ENCODE data around the gene PKIB.

DNA sequence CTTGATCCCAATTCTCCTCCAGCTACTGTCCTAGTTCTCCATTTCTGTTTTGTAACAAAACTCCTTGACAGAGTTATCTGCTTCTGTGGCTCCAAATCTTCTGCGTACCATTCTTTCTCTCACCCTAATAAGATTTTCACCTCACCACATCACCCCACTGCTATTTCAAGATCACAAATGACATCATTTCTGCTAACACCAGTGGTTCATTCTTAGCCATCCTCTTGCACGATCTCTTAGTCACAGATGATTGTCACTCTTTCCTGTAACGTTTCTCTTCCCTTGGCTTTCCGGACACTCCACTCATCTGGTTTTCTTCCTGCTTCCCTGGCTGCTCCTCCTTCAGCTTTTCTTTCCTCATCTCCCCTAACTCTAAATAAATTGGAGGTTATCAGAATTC lies 112.5 kb downstream of the PKIB start:
- TF ChIP-seq ZNF274 (IDR thresholded peaks at IDR 0.05; ENCODE audit: low read depth, low read length) (no peak), YY1 (IDR thresholded peaks at IDR 0.05; ENCODE audit: insufficient read depth, insufficient read length) (no peak), SUZ12 (IDR thresholded peaks at IDR 0.05; ENCODE audit: extremely low read depth, insufficient read depth, insufficient read length) (no peak)

All from NT2/D1 (cell line).